ENCODE measurements around the gene FAM151B. TPM values are rescaled to one million over a fixed set of nuclear protein-coding genes. Genes with fewer than 3 reads are reported as not detected.

Gene FAM151B
- total and polyA plus RNA-seq, 2 of the 13 experiments (the other 11 are each of a cell fraction or from before 2014, with no cell fraction given), result 0.61 to 1.0 TPM

DNA sequence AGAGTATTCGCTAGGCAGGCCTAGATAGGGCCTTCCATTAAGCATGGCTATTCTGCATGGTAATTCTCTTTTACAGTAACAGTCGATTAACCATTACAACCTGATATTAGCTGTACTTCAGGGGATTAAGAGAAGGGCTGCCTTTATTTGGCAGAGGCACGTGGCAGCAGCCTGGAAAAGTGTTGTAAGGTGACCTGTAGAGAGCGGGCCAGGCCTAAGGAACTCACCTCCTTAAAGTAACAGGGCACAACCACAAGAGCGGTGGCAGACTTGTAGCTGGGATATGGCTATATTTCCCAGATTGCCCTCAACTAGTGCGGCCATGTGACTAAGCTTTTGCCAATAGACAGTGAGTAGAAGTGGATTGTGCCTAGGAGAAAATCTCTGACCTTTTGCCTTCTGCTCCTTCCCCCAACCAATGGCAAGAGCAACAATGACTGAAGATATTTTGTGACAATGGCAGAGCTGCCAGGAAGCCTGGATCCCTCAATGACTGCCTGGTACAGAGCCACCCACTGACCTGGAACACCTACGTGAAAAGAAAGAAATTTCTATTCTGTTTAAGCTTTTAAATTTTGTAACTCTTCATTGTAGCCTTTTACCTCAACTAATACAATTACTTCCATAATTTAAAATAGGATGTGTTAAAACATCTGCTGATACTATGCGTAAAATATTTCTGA is 101.1 kb downstream of the FAM151B start (continued):
- TF ChIP-seq ZNF549 (CRISPR knock-in tag; IDR thresholded peaks at IDR 0.05), result no peak
- TF ChIP-seq, protein P1, sequence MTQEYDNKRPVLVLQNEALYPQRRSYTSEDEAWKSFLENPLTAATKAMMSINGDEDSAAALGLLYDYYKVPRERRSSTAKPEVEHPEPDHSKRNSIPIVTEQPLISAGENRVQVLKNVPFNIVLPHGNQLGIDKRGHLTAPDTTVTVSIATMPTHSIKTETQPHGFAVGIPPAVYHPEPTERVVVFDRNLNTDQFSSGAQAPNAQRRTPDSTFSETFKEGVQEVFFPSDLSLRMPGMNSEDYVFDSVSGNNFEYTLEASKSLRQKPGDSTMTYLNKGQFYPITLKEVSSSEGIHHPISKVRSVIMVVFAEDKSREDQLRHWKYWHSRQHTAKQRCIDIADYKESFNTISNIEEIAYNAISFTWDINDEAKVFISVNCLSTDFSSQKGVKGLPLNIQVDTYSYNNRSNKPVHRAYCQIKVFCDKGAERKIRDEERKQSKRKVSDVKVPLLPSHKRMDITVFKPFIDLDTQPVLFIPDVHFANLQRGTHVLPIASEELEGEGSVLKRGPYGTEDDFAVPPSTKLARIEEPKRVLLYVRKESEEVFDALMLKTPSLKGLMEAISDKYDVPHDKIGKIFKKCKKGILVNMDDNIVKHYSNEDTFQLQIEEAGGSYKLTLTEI (CRISPR knock-in tag; conservative IDR thresholded peaks at IDR 0.05), result no peak
- no peak for TF ChIP-seq CBX1 (IDR thresholded peaks at IDR 0.05; ENCODE audit: low read depth)
- TF ChIP-seq ZNF547 (CRISPR knock-in tag; IDR thresholded peaks at IDR 0.05), result no peak
- TF ChIP-seq, protein P2, sequence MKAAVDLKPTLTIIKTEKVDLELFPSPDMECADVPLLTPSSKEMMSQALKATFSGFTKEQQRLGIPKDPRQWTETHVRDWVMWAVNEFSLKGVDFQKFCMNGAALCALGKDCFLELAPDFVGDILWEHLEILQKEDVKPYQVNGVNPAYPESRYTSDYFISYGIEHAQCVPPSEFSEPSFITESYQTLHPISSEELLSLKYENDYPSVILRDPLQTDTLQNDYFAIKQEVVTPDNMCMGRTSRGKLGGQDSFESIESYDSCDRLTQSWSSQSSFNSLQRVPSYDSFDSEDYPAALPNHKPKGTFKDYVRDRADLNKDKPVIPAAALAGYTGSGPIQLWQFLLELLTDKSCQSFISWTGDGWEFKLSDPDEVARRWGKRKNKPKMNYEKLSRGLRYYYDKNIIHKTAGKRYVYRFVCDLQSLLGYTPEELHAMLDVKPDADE (CRISPR knock-in tag; IDR thresholded peaks at IDR 0.05), result no peak
- TF ChIP-seq CENPX (CRISPR knock-in tag; IDR thresholded peaks at IDR 0.05), result no peak
- TF ChIP-seq ZFX (CRISPR knock-in tag; IDR thresholded peaks at IDR 0.05; ENCODE audit: low read depth), result no peak
- TF ChIP-seq KDM5A (IDR thresholded peaks at IDR 0.05; ENCODE audit: borderline replicate concordance, low read length), result no peak

DNA sequence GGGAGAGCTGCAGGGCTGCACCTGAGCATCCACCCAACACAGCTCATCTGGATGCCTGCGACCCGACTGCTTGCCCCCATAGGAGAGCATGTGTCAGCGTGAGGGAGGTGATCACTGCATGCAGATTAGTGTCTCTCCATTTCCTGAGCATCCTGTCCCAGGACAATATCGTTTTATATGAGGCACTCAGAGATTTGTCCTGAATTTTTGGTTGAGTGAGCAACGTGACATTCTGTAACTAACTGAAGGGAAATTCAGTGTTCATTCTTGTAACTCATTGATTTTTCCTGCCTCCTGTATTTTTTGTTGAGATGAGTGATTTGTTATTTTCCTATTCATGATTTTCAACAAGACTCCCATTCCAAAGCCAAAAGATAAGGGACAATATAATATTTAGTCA is 102.9 kb downstream of the FAM151B start:
- intact Hi-C loops (cut with micrococcal nuclease; ENCODE audit: unreplicated experiment), result loop anchor here (10.0 kb wide), 1 partner anchor 64 kb away; the partner anchor contains the start of genes DHFR and MSH3
- TF ChIP-seq ZNF431 (CRISPR knock-in tag; IDR thresholded peaks at IDR 0.05; ENCODE audit: borderline replicate concordance, low read depth) (no peak), ZNF616 (CRISPR knock-in tag; IDR thresholded peaks at IDR 0.05; ENCODE audit: low read depth) (no peak), FOXJ3 (CRISPR knock-in tag; IDR thresholded peaks at IDR 0.05; ENCODE audit: borderline replicate concordance) (no peak), RELA (CRISPR knock-in tag; IDR thresholded peaks at IDR 0.05) (no peak), MED13 (CRISPR knock-in tag; IDR thresholded peaks at IDR 0.05) (no peak), ZNF678 (CRISPR knock-in tag; IDR thresholded peaks at IDR 0.05) (no peak), KDM5A (IDR thresholded peaks at IDR 0.05; ENCODE audit: borderline replicate concordance, low read length) (no peak), SOX13 (IDR thresholded peaks at IDR 0.05) (no peak), SOX13 (CRISPR knock-in tag; conservative IDR thresholded peaks at IDR 0.05 in 1 of 2, IDR thresholded peaks at IDR 0.05 in 1 of 2) (no peak), SAP130 (CRISPR knock-in tag; IDR thresholded peaks at IDR 0.05; ENCODE audit: low read depth) (no peak), YEATS4 (CRISPR knock-in tag; IDR thresholded peaks at IDR 0.05; ENCODE audit: borderline replicate concordance) (no peak), SALL2 (CRISPR knock-in tag; IDR thresholded peaks at IDR 0.05) (no peak)
- TF ChIP-seq, protein P3, sequence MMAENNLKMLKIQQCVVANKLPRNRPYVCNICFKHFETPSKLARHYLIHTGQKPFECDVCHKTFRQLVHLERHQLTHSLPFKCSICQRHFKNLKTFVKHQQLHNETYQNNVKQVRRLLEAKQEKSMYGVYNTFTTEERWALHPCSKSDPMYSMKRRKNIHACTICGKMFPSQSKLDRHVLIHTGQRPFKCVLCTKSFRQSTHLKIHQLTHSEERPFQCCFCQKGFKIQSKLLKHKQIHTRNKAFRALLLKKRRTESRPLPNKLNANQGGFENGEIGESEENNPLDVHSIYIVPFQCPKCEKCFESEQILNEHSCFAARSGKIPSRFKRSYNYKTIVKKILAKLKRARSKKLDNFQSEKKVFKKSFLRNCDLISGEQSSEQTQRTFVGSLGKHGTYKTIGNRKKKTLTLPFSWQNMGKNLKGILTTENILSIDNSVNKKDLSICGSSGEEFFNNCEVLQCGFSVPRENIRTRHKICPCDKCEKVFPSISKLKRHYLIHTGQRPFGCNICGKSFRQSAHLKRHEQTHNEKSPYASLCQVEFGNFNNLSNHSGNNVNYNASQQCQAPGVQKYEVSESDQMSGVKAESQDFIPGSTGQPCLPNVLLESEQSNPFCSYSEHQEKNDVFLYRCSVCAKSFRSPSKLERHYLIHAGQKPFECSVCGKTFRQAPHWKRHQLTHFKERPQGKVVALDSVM (CRISPR knock-in tag; IDR thresholded peaks at IDR 0.05), result no peak

More for the DNA sequence above, 102.9 kb downstream of the FAM151B start:
- no peaks in the 10 kb centered on the region for H3K36me3 ChIP-seq (replicated peaks in 1 of 2; ENCODE audit: control insufficient read depth in 1 of 2, insufficient read depth in 2 of 2, low read length in 2 of 2)
- no TSS peak for BruUV-seq (replicated peaks)
- H4K20me1 ChIP-seq (ENCODE audit: insufficient read depth, low read length), result no peaks in the 10 kb centered on the region
- H3K4me1 ChIP-seq (ENCODE audit: insufficient read depth, low read length), result peaks cover 54% of the 10 kb centered on the region
- H3K4me3 ChIP-seq (replicated peaks in 1 of 3; ENCODE audit: insufficient read depth in 1 of 3, low read depth in 2 of 3, low read length in 3 of 3), result no peak overlapping the region
- ChIA-PET POLR2A (no interaction called here), CTCF (ENCODE audit: low intra/inter-chr PET ratio, low total read pairs) (no interaction called here)
- no peak overlapping the region for H3K27ac ChIP-seq (ENCODE audit: extremely low read length, insufficient read depth, low read length)
- no peak overlapping the region for H3K4me2 ChIP-seq (ENCODE audit: low read depth, low read length)
- ATAC-seq, result no peak
- in situ Hi-C loops (cut with HindIII; ENCODE audit: extremely low pct_ligation_motif_present, low pct_unique_long_range_greater_than_20kb), result no loop called here
- FAIRE-seq, result no peak
- no peak overlapping the region for H3K9ac ChIP-seq (ENCODE audit: insufficient read depth, low read depth, low read length)
- DNase-seq (ENCODE audit: low spot score), result no peak
- WGBS (ENCODE audit: low lambda C conversion rate), result 45% methylated on average over 4 of the region's 5 CpGs
- no peak overlapping the region for H2AFZ ChIP-seq (ENCODE audit: low read length)
- H3K9me3 ChIP-seq (ENCODE audit: low read length), result no peaks in the 10 kb centered on the region
- H3K79me2 ChIP-seq (ENCODE audit: insufficient read depth, low read length), result no peaks in the 10 kb centered on the region
- H3K27me3 ChIP-seq (ENCODE audit: control insufficient read depth in 1 of 2, insufficient read depth in 2 of 2, low read length in 2 of 2), result no peaks in the 10 kb centered on the region; a peak in 2 of 5 replicates

Measured in HepG2 (cell line).